ENCODE measurements around the gene KIRREL3. TPM values are rescaled to one million over a fixed set of nuclear protein-coding genes. Genes with fewer than 3 reads are reported as not detected.

KIRREL3 gene
- total and polyA plus RNA-seq, 2 of the 8 experiments (the other 6 are each of a cell fraction or from before 2014, with no cell fraction given): 0.29 to 0.32 TPM

DNA sequence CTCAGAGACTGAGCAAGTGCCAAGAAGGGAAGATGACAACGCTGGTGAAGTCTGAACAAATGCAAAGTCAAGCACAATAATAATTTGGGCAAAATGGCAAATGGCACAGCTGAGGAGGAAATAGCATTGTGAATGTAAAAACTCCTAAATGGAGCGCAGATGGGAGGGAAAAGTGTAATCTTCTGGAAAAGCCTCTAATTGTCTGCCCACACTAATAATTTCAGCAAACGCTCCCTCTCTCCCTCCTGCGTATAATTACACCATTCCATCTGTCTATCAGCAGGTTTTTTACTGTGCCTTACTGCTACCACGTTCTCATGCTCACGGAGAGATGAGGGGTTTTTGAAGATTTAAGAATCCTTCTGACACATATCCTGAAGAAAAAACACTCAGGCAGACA is 302.6 kb downstream of the KIRREL3 start:
- Histone ChIP-seq H3K18ac (ENCODE audit: extremely low read depth, low read length) (no peak overlapping the region), H4K5ac (ENCODE audit: insufficient read length, low read depth, low read length) (no peak overlapping the region), H3K9me3 (ENCODE audit: insufficient read depth in 2 of 2, low read depth in 1 of 2, low read length in 1 of 2) (no peaks in the 10 kb centered on the region; a peak in 1 of 4 replicates), H3K14ac (ENCODE audit: insufficient read length) (no peak overlapping the region), H3K27ac (ENCODE audit: low read depth, low read length) (no peak overlapping the region), H2AK5ac (ENCODE audit: low read depth, low read length) (no peak overlapping the region), H3K56ac (replicated peaks; ENCODE audit: insufficient read length, low read depth, low read length) (no peak overlapping the region), H2BK12ac (ENCODE audit: low read depth, low read length) (no peak overlapping the region), H3K4me3 (ENCODE audit: extremely low read depth in 1 of 4, insufficient read depth in 2 of 4, low read depth in 3 of 4, low read length in 4 of 4) (no peak overlapping the region), H2BK5ac (ENCODE audit: low read depth, low read length) (no peak overlapping the region), H2AFZ (ENCODE audit: low read length) (no peak overlapping the region), H3K79me1 (ENCODE audit: low read depth, low read length) (no peaks in the 10 kb centered on the region), H4K20me1 (replicated peaks in 1 of 2; ENCODE audit: control insufficient read depth in 1 of 2, insufficient read depth in 2 of 2, low read length in 2 of 2) (no peaks in the 10 kb centered on the region), H3K23me2 (ENCODE audit: low read depth, low read length) (no peaks in the 10 kb centered on the region; the same call in 1 of the 2 replicates), H3K79me2 (ENCODE audit: control insufficient read depth in 1 of 2, insufficient read depth in 2 of 2, low read length in 2 of 2) (no peaks in the 10 kb centered on the region), H2BK20ac (ENCODE audit: low read length) (no peak overlapping the region), H3K36me3 (ENCODE audit: control insufficient read depth in 2 of 4, insufficient read depth in 4 of 4, low read length in 3 of 4) (no peaks in the 10 kb centered on the region), H2BK120ac (replicated peaks; ENCODE audit: low read depth, low read length) (no peak overlapping the region), H4K8ac (ENCODE audit: extremely low read depth, insufficient read depth, low read length) (no peak overlapping the region), H3K23ac (ENCODE audit: insufficient read length) (no peak overlapping the region), H2BK15ac (ENCODE audit: low read length) (no peak overlapping the region), H3K27me3 (replicated peaks in 1 of 4; ENCODE audit: control insufficient read depth in 3 of 4, extremely low read depth in 1 of 4, insufficient read depth in 3 of 4, low read length in 3 of 4) (no peaks in the 10 kb centered on the region; a peak in 1 of 7 replicates), H3K4me2 (ENCODE audit: insufficient read depth in 1 of 2, low read depth in 2 of 2, low read length in 2 of 2) (no peak overlapping the region), H4K91ac (replicated peaks; ENCODE audit: insufficient read length, low read length) (no peak overlapping the region), H3K4me1 (replicated peaks in 1 of 4; ENCODE audit: control insufficient read depth in 3 of 4, insufficient read depth in 4 of 4, low read length in 3 of 4) (peaks cover 0 to 16% (median 2%) of the 10 kb centered on the region in 4 experiments; a peak in 4 of 7 replicates), H3K4ac (replicated peaks; ENCODE audit: insufficient read length, low read depth, low read length) (no peak overlapping the region), H3K9ac (replicated peaks in 1 of 4; ENCODE audit: extremely low read depth in 1 of 4, low read depth in 3 of 4, low read length in 3 of 4) (no peak overlapping the region)
- TF ChIP-seq TBP (IDR thresholded peaks at IDR 0.05; ENCODE audit: low read depth, low read length) (no peak), RFX5 (IDR thresholded peaks at IDR 0.05; ENCODE audit: borderline replicate concordance, low read depth, low read length) (no peak), RXRA (IDR thresholded peaks at IDR 0.05; ENCODE audit: insufficient read depth, low read depth, low read length) (no peak), POLR2AphosphoS5 (IDR thresholded peaks at IDR 0.05; ENCODE audit: low read depth, low read length) (no peak), NRF1 (IDR thresholded peaks at IDR 0.05; ENCODE audit: low read depth, low read length) (no peak), SP2 (IDR thresholded peaks at IDR 0.05; ENCODE audit: low read length) (no peak), TAF1 (IDR thresholded peaks at IDR 0.05; ENCODE audit: low read depth, low read length) (no peak), HDAC6 (IDR thresholded peaks at IDR 0.05; ENCODE audit: low read depth, low read length) (no peak), TAF7 (optimal IDR thresholded peaks at IDR 0.05; ENCODE audit: borderline replicate concordance, low read depth, low read length) (no peak), RAD21 (IDR thresholded peaks at IDR 0.05 in 1 of 2, conservative IDR thresholded peaks at IDR 0.05 in 1 of 2; ENCODE audit: low read depth in 2 of 2, low read length in 2 of 2) (no peak), CBX8 (IDR thresholded peaks at IDR 0.05; ENCODE audit: borderline replicate concordance, low read depth, low read length) (no peak)
- WGBS, 2 experiments (ENCODE audit: extremely low coverage in 1 of 2, insufficient coverage in 1 of 2, insufficient read length in 1 of 2, insufficient replicate concordance in 2 of 2, low coverage in 1 of 2, low lambda C conversion rate in 2 of 2, missing lambda C conversion rate in 1 of 2): 83% methylated on average over 6 of the region's 6 CpGs; no CpG with 5 or more reads in 1 of the 2 experiments
- FAIRE-seq (no peak), DNase-seq (ENCODE audit: low read depth in 1 of 2, low spot score in 2 of 2) (no peak)
- CTCF ChIA-PET (ENCODE audit: partially characterized antibody): interaction anchor here (1.1 to 10.8 kb wide), 4 partner anchors 18 to 89 kb away, joined by 3 to 76 read pairs (median 8); no protein-coding TSS in a partner anchor
- POLR2A ChIA-PET (ENCODE audit: partially characterized antibody): no interaction called here

Measured in H1 (cell line).